ENCODE results near the gene OBP2B.

The OBP2B gene

GRCh38 chr9:133202688-133203453 is 6.2 kb downstream of the OBP2B start:
- no peaks in the 10 kb centered on the region for H3K9me2 ChIP-seq (ENCODE audit: low read depth, low read length)
- TF ChIP-seq, protein P1, sequence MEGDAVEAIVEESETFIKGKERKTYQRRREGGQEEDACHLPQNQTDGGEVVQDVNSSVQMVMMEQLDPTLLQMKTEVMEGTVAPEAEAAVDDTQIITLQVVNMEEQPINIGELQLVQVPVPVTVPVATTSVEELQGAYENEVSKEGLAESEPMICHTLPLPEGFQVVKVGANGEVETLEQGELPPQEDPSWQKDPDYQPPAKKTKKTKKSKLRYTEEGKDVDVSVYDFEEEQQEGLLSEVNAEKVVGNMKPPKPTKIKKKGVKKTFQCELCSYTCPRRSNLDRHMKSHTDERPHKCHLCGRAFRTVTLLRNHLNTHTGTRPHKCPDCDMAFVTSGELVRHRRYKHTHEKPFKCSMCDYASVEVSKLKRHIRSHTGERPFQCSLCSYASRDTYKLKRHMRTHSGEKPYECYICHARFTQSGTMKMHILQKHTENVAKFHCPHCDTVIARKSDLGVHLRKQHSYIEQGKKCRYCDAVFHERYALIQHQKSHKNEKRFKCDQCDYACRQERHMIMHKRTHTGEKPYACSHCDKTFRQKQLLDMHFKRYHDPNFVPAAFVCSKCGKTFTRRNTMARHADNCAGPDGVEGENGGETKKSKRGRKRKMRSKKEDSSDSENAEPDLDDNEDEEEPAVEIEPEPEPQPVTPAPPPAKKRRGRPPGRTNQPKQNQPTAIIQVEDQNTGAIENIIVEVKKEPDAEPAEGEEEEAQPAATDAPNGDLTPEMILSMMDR (IDR thresholded peaks at IDR 0.05; ENCODE audit: low read length): no peak
- TF ChIP-seq EZH2 (IDR thresholded peaks at IDR 0.05; ENCODE audit: borderline replicate concordance, low read length): no peak
- no peaks in the 10 kb centered on the region for H3F3A ChIP-seq (ENCODE audit: insufficient read depth, low read length)
- H3K79me2 ChIP-seq (ENCODE audit: insufficient read depth, low read length): no peaks in the 10 kb centered on the region
- H3K9ac ChIP-seq (ENCODE audit: low read length): no peak overlapping the region
- H3K4me1 ChIP-seq (ENCODE audit: insufficient read depth, low read length, severe bottlenecking): no peaks in the 10 kb centered on the region
- no peak overlapping the region for H3K27ac ChIP-seq (ENCODE audit: low read depth, low read length, poor library complexity, severe bottlenecking)
- H3K9me3 ChIP-seq (ENCODE audit: low read length): no peaks in the 10 kb centered on the region
- H2AFZ ChIP-seq (ENCODE audit: low read length): no peak overlapping the region
- H3K4me2 ChIP-seq (ENCODE audit: low read length): no peak overlapping the region
- H3K4me3 ChIP-seq (ENCODE audit: low read depth, low read length, poor library complexity, severe bottlenecking): no peak overlapping the region
- H3K27me3 ChIP-seq (ENCODE audit: insufficient read depth, low read length): no peaks in the 10 kb centered on the region
- H3K36me3 ChIP-seq (ENCODE audit: insufficient read depth, low read length): no peaks in the 10 kb centered on the region
- H4K20me1 ChIP-seq (ENCODE audit: insufficient read depth, low read length): no peaks in the 10 kb centered on the region

DNA sequence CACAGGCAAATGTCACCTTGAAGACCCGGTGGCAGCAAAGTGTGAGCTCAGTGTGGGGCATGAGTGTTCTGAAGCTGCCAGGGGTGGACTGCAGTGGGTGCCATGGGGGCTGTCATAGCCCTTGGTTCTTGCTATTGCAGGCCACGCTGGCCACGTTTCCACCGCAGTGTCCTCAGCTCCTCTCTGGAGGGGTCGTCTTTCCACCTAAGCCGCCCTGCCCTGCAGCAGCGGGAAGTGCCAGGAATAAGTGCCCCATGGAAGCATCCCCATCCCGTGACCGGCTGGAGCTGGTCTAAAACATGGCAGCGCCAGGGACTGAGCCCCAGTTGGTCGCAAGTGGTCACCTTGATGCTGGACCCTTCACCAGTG is 6.9 kb downstream of the OBP2B start:
- no peaks in the 10 kb centered on the region for H3K27me3 ChIP-seq (ENCODE audit: insufficient read depth, low read length)

GRCh38 chr9:133201424-133202144 is 7.5 kb downstream of the OBP2B start:
- H3K9me3 ChIP-seq (ENCODE audit: low read length): no peaks in the 10 kb centered on the region
- no peak overlapping the region for H3K4me3 ChIP-seq (ENCODE audit: low read depth, low read length, poor library complexity, severe bottlenecking)
- H3K4me1 ChIP-seq (ENCODE audit: insufficient read depth, low read length, severe bottlenecking): no peaks in the 10 kb centered on the region
- no peaks in the 10 kb centered on the region for H3F3A ChIP-seq (ENCODE audit: insufficient read depth, low read length)
- H3K27me3 ChIP-seq (ENCODE audit: insufficient read depth, low read length): no peaks in the 10 kb centered on the region
- TF ChIP-seq EZH2 (IDR thresholded peaks at IDR 0.05; ENCODE audit: borderline replicate concordance, low read length): no peak
- TF ChIP-seq, protein P1 (IDR thresholded peaks at IDR 0.05; ENCODE audit: low read length): no peak
- H3K36me3 ChIP-seq (ENCODE audit: insufficient read depth, low read length): no peaks in the 10 kb centered on the region
- H3K9ac ChIP-seq (ENCODE audit: low read length): no peak overlapping the region
- no peak overlapping the region for H3K4me2 ChIP-seq (ENCODE audit: low read length)
- no peak overlapping the region for H2AFZ ChIP-seq (ENCODE audit: low read length)
- H3K79me2 ChIP-seq (ENCODE audit: insufficient read depth, low read length): no peaks in the 10 kb centered on the region
- no peak overlapping the region for H3K27ac ChIP-seq (ENCODE audit: low read depth, low read length, poor library complexity, severe bottlenecking)
- no peaks in the 10 kb centered on the region for H4K20me1 ChIP-seq (ENCODE audit: insufficient read depth, low read length)
- no peaks in the 10 kb centered on the region for H3K9me2 ChIP-seq (ENCODE audit: low read depth, low read length)

More for the DNA sequence above, 6.9 kb downstream of the OBP2B start:
- no peak for TF ChIP-seq EZH2 (IDR thresholded peaks at IDR 0.05; ENCODE audit: borderline replicate concordance, low read length)
- TF ChIP-seq, protein P1 (IDR thresholded peaks at IDR 0.05; ENCODE audit: low read length): no peak
- Histone ChIP-seq H3K4me1 (ENCODE audit: insufficient read depth, low read length, severe bottlenecking) (no peaks in the 10 kb centered on the region), H3K9me2 (ENCODE audit: low read depth, low read length) (no peaks in the 10 kb centered on the region), H3K4me3 (ENCODE audit: low read depth, low read length, poor library complexity, severe bottlenecking) (no peak overlapping the region), H3K36me3 (ENCODE audit: insufficient read depth, low read length) (no peaks in the 10 kb centered on the region), H3K4me2 (ENCODE audit: low read length) (no peak overlapping the region), H3F3A (ENCODE audit: insufficient read depth, low read length) (no peaks in the 10 kb centered on the region), H2AFZ (ENCODE audit: low read length) (no peak overlapping the region), H3K79me2 (ENCODE audit: insufficient read depth, low read length) (no peaks in the 10 kb centered on the region), H3K9ac (ENCODE audit: low read length) (no peak overlapping the region), H3K9me3 (ENCODE audit: low read length) (no peaks in the 10 kb centered on the region), H3K27ac (ENCODE audit: low read depth, low read length, poor library complexity, severe bottlenecking) (no peak overlapping the region), H4K20me1 (ENCODE audit: insufficient read depth, low read length) (no peaks in the 10 kb centered on the region)
